ENCODE results near the gene ANKRD11.

Gene ANKRD11

GRCh38 chr16:89491238-89491869 lies 993 bp upstream of the ANKRD11 start:
- peaks cover 2% of the 10 kb centered on the region for H3K4me1 ChIP-seq
- no peaks in the 10 kb centered on the region for H3K27me3 ChIP-seq (ENCODE audit: control insufficient read depth, insufficient read depth, low read length)
- H3K4me2 ChIP-seq (ENCODE audit: low read length): peak overlapping the region; percentile 60
- no peaks in the 10 kb centered on the region for H3K36me3 ChIP-seq (ENCODE audit: control insufficient read depth, insufficient read depth, low read length)
- H3K27ac ChIP-seq: peak overlapping the region; percentile 65
- peaks cover 29% of the 10 kb centered on the region for H3K79me2 ChIP-seq
- H3K9me3 ChIP-seq (ENCODE audit: control insufficient read depth, low read length): no peaks in the 10 kb centered on the region
- H2AFZ ChIP-seq: peak overlapping the region; percentile 72
- TF ChIP-seq CTCF (IDR thresholded peaks at IDR 0.05): no peak
- H3K4me3 ChIP-seq (ENCODE audit: low read depth, low read length): peak overlapping the region; percentile 86
- H3K9ac ChIP-seq: no peak overlapping the region

GRCh38 chr16:89489898-89490438 lies 393 bp downstream of the ANKRD11 start:
- TF ChIP-seq CTCF (IDR thresholded peaks at IDR 0.05): no peak
- peaks cover 5% of the 10 kb centered on the region for H3K4me1 ChIP-seq
- peaks cover 42% of the 10 kb centered on the region for H3K79me2 ChIP-seq
- no peak overlapping the region for H3K27ac ChIP-seq
- no peak overlapping the region for H3K4me3 ChIP-seq (ENCODE audit: low read depth, low read length)
- no peak overlapping the region for H3K4me2 ChIP-seq (ENCODE audit: low read length)
- H3K9ac ChIP-seq: no peak overlapping the region
- H2AFZ ChIP-seq: no peak overlapping the region
- H3K36me3 ChIP-seq (ENCODE audit: control insufficient read depth, insufficient read depth, low read length): no peaks in the 10 kb centered on the region
- H3K9me3 ChIP-seq (ENCODE audit: control insufficient read depth, low read length): no peaks in the 10 kb centered on the region
- no peaks in the 10 kb centered on the region for H3K27me3 ChIP-seq (ENCODE audit: control insufficient read depth, insufficient read depth, low read length)

- H3K4me1 ChIP-seq: peaks cover 5% of the 10 kb centered on the region
- H3K36me3 ChIP-seq (ENCODE audit: control insufficient read depth, insufficient read depth, low read length): no peaks in the 10 kb centered on the region
- no peak overlapping the region for H3K9ac ChIP-seq
- H3K4me2 ChIP-seq (ENCODE audit: low read length): peak overlapping the region; percentile 76
- H2AFZ ChIP-seq: no peak overlapping the region
- no peaks in the 10 kb centered on the region for H3K9me3 ChIP-seq (ENCODE audit: control insufficient read depth, low read length)
- no peaks in the 10 kb centered on the region for H3K27me3 ChIP-seq (ENCODE audit: control insufficient read depth, insufficient read depth, low read length)
- H3K79me2 ChIP-seq: peaks cover 49% of the 10 kb centered on the region
- no peak for TF ChIP-seq CTCF (IDR thresholded peaks at IDR 0.05)
- H3K27ac ChIP-seq: peak overlapping the region; percentile 21
- H3K4me3 ChIP-seq (ENCODE audit: low read depth, low read length): peak overlapping the region; percentile 55
Observed at GRCh38 chr16:89489040-89489897, 1.1 kb downstream of the ANKRD11 start.

- no peak overlapping the region for H3K4me2 ChIP-seq (ENCODE audit: low read length)
- peaks cover 59% of the 10 kb centered on the region for H3K79me2 ChIP-seq
- H3K27ac ChIP-seq: no peak overlapping the region
- no peak overlapping the region for H2AFZ ChIP-seq
- no peak overlapping the region for H3K4me3 ChIP-seq (ENCODE audit: low read depth, low read length)
- H3K36me3 ChIP-seq (ENCODE audit: control insufficient read depth, insufficient read depth, low read length): no peaks in the 10 kb centered on the region
- no peak overlapping the region for H3K9ac ChIP-seq
- no peaks in the 10 kb centered on the region for H3K27me3 ChIP-seq (ENCODE audit: control insufficient read depth, insufficient read depth, low read length)
- no peaks in the 10 kb centered on the region for H3K9me3 ChIP-seq (ENCODE audit: control insufficient read depth, low read length)
- no peak for TF ChIP-seq CTCF (IDR thresholded peaks at IDR 0.05)
- H3K4me1 ChIP-seq: peaks cover 17% of the 10 kb centered on the region
Observed at GRCh38 chr16:89485701-89486246, 4.6 kb downstream of the ANKRD11 start.

All from parathyroid adenoma (tissue), 2 donors.